GM21786 (cell line): Measurements from ENCODE around the gene PELI2.

ENCODE experiments used
- ATAC-seq: cut with Tn5 transposase; IDR thresholded peaks from one replicate; pipeline ENCODE4 v1.9.1; 2021; ENCODE audit not compliant: unreplicated experiment

PELI2 gene

DNA sequence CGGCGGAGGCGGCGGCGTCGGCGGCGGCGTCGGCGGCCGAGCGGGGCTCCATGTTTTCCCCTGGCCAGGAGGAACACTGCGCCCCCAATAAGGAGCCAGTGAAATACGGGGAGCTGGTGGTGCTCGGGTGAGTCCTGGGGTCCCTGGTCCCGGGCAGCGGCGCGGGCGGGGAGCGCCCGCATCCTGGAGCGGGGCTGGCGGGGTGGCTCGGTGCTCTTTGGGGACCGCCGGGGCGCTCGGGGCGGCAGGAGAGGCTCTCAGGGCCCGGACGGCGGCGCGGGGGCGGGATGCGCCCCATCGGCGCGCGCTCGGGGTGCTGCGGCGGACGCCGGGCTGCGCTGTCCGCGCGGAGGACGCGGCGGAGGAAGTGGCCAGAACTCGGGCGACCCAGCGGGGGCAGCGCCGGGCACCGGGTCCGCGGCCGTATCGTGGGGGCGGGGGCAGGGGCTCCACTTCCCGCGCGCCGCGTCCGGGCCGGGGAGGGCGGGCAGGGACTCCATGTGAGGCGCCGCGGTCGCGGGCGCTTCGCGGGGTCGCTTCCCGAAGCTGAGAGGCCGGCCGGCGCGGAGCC lies 485 bp downstream of the PELI2 start:
- peak; percentile 16 for ATAC-seq

GRCh38 chr14:56119201-56119981 lies 1.2 kb downstream of the PELI2 start:
- peak; percentile 29 for ATAC-seq

GRCh38 chr14:56120091-56120691 lies 2.0 kb downstream of the PELI2 start:
- ATAC-seq, result no peak

- ATAC-seq, result no peak
These were observed 3.6 kb downstream of the PELI2 start for GRCh38 chr14:56121816-56122215.

GRCh38 chr14:56122301-56122700 lies 4.1 kb downstream of the PELI2 start:
- no peak for ATAC-seq

DNA sequence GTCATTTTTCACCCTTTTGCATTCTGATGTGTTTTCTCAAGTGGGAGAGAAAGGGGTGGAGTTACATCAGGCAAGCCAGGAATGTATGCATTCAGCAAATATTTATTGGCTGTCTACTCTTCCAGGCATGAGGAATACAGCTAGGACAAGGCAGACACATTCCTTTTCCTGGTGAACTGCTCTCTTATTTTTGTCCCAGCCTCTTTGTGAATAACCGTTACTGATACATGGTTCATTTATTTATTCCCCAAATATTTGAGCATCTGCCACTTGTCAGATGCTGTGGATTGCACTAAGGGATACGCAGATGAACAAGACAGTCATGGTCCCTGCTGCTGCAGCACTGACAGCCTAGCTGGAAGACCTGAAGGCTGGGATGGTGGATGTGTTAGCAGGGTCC lies 6.1 kb downstream of the PELI2 start:
- ATAC-seq, result no peak

DNA sequence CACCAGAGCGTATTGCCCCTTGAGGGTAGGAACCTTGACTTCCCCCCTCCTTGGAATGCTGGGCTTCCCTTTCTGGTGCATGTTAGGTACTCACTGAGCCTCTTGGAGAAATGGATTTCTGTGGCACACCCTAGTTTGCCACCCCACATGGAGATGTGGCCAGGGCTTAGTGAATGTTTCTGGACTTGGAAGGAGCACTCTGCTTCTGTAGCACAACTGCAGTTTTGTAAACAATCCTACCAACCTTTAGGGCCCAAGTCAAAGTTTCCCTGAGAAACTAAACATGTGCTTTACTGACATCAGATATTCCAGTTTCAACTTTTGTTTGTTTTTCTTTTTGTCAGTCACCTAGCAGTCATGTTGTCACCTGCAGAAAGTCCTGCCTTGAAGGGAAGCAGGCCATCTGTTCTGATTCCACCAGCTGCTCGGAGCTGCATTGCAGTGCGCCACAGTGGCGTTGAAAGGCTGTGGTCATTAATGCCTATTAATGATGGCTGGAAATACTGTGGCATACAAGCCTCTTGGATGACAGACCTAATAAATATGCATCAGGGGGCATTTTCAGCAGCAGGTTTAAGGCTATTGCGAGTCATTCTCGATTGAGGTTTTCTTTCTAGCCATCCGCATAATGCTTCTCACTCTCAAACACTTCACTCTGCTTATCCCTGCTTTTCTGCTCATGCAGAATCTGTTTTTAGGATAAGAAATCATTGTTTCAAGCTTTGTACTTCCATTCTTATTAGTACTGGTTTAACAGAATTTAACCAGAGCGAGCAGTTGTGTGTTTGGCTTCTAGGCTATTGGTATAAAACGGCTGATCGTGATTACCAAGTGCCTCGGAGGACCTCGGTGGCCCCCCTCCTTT lies 7.8 kb downstream of the PELI2 start:
- ATAC-seq, result no peak

DNA sequence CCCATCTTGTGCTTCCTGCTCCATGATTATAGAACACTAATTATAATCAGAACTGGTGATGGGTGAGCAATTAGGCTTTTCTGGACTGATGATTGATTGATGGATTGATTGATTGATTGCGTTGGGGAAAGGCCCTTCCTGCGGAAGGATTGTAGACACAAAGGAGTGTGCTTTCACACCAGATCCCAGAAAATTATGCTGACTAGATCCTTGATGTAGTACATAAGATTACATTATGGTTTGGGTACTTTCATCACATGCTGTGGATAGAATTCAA lies 8.4 kb downstream of the PELI2 start:
- no peak for ATAC-seq

GRCh38 chr14:56127156-56127555 lies 8.9 kb downstream of the PELI2 start:
- no peak for ATAC-seq

- no peak for ATAC-seq
These were observed 10.9 kb downstream of the PELI2 start for GRCh38 chr14:56129092-56129491.

- no peak for ATAC-seq
These were observed 11.7 kb downstream of the PELI2 start for GRCh38 chr14:56129933-56130332.

DNA sequence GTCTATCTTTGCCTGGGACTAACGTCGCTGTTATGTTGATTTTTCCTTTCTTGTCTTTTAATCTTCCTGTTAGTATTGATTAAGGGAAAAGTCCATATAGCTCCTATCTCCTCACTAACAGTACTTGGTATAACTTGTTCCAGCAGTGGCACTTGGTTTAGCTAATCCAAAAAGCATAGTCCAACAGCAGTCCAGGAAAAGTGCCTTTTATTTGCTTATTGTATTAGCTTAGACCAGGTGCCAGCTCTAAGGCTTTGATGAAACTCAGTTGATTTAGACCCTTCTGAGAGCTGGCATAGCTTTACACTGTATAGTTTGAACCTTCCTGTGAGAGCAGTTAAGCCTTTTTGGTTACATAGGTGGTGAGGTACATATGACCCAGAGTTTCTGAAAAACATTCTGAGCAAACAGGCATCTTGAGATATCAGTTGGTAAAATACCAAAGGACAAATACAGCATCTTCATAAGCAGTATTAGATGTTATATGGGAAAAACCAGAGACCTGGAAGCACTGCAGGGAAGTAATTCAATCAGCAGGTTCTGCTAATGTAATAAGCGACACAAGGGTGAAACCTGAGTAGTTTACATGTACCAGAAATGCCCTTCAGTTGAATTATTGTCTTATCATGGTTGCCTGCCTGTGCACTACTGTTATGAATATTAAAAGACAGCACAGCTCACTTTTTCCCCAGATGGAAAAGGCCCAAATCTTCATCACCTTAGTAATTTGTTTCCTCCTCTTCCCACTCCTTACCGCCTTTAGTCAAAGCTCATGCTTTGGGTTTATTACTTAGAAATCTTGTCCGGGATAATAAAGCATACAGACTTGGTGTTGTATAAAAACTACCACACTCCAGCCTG lies 13.0 kb downstream of the PELI2 start:
- ATAC-seq, result no peak

DNA sequence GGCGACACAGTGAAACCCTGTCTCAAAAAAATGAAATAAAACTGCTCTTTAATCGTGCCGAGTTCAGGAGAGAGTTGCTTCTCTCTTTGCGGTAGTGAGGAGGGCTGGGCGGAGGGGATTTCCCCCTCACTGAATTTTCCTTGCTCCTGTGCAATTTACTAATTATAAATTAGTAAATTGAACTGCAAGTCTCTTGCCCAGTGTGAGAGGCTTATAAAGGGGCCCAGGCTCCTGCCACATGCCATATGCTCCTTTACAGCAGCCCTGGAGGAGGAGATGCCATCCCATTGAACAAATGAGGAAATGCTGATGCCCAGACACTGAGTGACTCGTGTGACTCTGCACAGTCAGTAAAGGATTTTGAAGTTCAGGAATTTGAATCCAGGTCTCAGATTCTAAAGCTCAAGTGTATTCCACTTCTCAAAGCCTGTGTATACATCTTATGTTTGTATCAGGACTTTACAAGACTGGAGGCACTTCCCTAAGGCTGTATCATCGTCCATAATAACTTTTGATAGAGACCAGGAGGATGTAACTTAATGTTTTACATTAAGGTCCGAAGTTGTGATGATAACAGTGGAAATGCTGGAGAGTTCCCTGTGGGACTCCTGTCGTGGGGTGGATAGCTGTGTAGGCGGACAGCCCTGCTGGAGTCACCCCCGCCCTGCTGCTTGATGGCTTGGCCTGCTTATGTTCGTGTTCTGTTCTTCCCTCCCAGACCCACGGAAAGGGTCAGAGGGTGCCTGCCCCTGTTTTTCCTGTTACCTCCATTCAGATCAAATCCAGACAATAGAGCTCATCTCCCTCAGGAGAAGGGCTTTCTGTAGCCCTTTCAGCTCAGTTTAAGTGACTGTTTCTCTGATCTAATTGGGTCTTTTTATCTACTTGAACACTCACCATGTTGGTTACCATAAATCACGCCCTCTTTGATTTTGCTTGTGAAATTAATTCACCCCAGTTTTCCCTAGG lies 13.9 kb downstream of the PELI2 start:
- no peak for ATAC-seq

DNA sequence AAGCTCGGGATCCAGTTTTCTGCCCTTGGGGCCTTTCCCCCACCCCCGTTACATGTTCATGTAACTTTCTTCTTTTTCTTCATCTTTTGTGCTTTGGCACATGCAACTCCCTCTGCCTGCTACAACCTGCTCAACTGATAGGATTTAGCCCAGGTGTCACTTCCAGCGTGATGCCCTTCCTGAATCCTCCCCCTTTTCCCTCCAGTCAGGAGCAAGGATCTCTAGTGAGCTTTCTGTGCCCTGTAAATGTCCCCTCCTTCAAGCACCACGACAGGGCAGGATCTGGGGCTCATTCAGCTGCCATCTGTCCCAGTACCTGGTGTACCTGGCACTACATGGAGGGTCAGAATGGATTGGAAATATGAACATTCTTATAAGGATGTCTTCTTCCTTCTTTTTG lies 15.3 kb downstream of the PELI2 start:
- no peak for ATAC-seq

GRCh38 chr14:56135001-56135400 lies 16.8 kb downstream of the PELI2 start:
- no peak for ATAC-seq

DNA sequence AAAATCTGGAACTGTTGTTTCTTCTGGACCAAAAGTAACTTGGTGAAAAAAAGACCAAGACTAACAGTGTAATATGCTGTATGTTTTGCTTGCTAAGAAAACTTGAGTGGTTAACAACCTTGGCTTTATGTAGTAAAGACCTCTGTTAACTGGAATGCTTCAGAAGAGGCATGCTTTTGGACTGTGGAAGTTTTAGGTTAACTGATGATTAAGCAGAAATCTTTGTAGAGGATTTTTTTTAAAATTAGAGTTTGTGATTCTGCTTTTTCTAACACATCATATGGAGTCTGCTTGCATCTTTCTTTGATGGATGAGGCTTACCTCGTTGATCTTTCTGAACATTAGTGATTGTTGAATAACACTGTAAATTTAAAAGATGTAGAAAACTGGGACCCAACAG lies 17.5 kb downstream of the PELI2 start:
- ATAC-seq, result no peak

- no peak for ATAC-seq
These were observed 18.6 kb downstream of the PELI2 start for GRCh38 chr14:56136571-56137452.

DNA sequence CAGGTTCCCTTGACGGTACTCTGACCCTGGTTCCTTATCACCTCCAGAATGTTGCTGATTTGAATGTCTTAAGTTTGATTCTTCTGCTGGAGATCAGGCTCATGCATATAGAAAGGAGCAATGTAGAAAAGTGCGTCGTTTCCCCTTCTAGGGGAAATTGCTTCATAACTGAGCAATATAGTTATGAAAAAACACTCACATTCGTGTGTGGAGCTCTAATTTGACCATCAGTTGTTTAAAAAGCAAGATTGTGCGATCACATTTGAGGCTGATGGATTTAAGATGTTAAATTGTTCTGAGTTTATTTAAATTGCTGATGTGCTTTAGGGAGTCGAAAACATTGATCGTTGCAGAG lies 19.2 kb downstream of the PELI2 start:
- ATAC-seq, result no peak

DNA sequence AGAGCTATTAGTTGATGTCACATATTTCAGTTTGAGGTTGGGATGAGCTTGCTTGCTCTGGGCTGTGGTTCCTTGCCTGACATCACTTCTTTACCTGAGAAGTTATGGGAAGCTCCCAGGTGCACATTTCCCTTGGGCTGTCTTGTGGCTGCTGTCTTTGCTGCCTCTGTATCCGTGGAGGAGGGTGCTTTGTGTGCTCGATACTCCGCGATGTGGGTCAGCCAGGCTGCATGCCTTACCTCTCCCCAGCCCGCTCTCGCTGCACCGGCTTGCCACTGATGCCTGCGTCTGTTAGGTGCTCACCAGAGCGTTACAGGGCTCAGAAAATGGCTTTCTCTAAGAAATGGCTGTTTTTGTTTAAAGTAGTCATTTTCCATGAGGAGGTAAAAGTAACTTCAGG lies 19.6 kb downstream of the PELI2 start:
- ATAC-seq, result no peak
